MM.1S (cell line): ENCODE measurements around the gene DNASE1L3.

Experiments used
- CTCF ChIP-seq: fragments of 300-600 bp; sonication (generic); IDR thresholded peaks from 2 replicates; pipeline ENCODE4 v1.5.1; 2016; ENCODE audit warnings: antibody characterized with exemption, low read length, mixed read lengths
- EZH2phosphoT487 ChIP-seq: fragments of 300-600 bp; sonication (generic); IDR thresholded peaks from 2 replicates; pipeline ENCODE4 v1.6.1; 2018; ENCODE audit warnings: antibody characterized with exemption, low read length

- TF ChIP-seq CTCF = no peak
- no peak for TF ChIP-seq EZH2phosphoT487
Observed at GRCh38 chr3:58236527-58237237, 25.9 kb upstream of the DNASE1L3 start.
